IMR-90 (cell line): Measurements from ENCODE around the gene SLC16A1. TPM values are rescaled to one million over a fixed set of nuclear protein-coding genes. Genes with fewer than 3 reads are reported as not detected.

Source experiments
- ATAC-seq: fragments of 200-7000 bp; cut with Tn5 transposase; 2 replicates; pipeline ENCODE4 v1.9.1; 2020; ENCODE audit warnings: low read depth, mild to moderate bottlenecking, moderate library complexity
- BruUV-seq: library from RNA; stranded (reverse); fragments of 400-500 nt; replicated peaks from 2 replicates; lab custom pipeline; 2021; lab: Mats Ljungman, UMichigan
- CTCF ChIA-PET: fragments of 300-600 bp; formaldehyde crosslinking; extraction: SDS; loops from one replicate; lab custom pipeline; 2021; ENCODE audit warnings: antibody characterized with exemption; lab: Yijun Ruan, JAX
- POLR2A ChIA-PET: fragments of 300-600 bp; sonication (Branson Sonifier 250); formaldehyde crosslinking; loops from one replicate; lab custom pipeline; 2022; ENCODE audit warnings: antibody characterized with exemption; ENCODE audit not compliant: unreplicated experiment; lab: Charles Lee
- DNase-seq: peaks from one replicate; pipeline ENCODE4 v3.0.0; 2013
- H2AFZ ChIP-seq: replicated peaks from 2 replicates; pipeline ENCODE3; 2013; ENCODE audit warnings: low read length, mild to moderate bottlenecking; ENCODE audit not compliant: poor library complexity
- H2AK5ac ChIP-seq: 2 replicates; pipeline ENCODE4 v1.6.1; 2013; ENCODE audit warnings: low read depth, low read length, inconsistent platforms
- H2AK9ac ChIP-seq: replicated peaks from 2 replicates; pipeline ENCODE3; 2013; ENCODE audit warnings: mild to moderate bottlenecking, low read depth, low read length, moderate library complexity; ENCODE audit not compliant: poor library complexity
- H2BK120ac ChIP-seq: 2 replicates; pipeline ENCODE4 v1.6.1; 2013; ENCODE audit warnings: low read depth, low read length, inconsistent platforms
- H2BK15ac ChIP-seq: 3 replicates; pipeline ENCODE4 v1.6.1; 2013; ENCODE audit warnings: low read depth, low read length, inconsistent platforms
- H2BK20ac ChIP-seq: 2 replicates; pipeline ENCODE4 v1.6.1; 2013; ENCODE audit warnings: low read depth, mild to moderate bottlenecking, inconsistent platforms, low read length, moderate library complexity
- H2BK5ac ChIP-seq: 2 replicates; pipeline ENCODE4 v1.6.1; 2013; ENCODE audit warnings: mild to moderate bottlenecking, low read depth, low read length, inconsistent platforms; ENCODE audit not compliant: poor library complexity, severe bottlenecking
- H3K14ac ChIP-seq: replicated peaks from 2 replicates; pipeline ENCODE4 v1.6.1; 2013; ENCODE audit warnings: low read depth, low read length, inconsistent platforms
- H3K18ac ChIP-seq: 2 replicates; pipeline ENCODE4 v1.6.1; 2013; ENCODE audit warnings: low read depth, low read length, control low read depth
- H3K23ac ChIP-seq: 2 replicates; pipeline ENCODE4 v1.6.1; 2013; ENCODE audit warnings: low read depth, low read length, inconsistent platforms
- H3K27ac ChIP-seq: 2 replicates; pipeline ENCODE4 v1.5.1; 2013; ENCODE audit warnings: mild to moderate bottlenecking, control low read depth, low read length; ENCODE audit not compliant: insufficient read depth
- H3K27me3 ChIP-seq: 2 replicates; pipeline ENCODE4 v1.6.1; 2013; ENCODE audit warnings: low read length; ENCODE audit not compliant: control insufficient read depth, insufficient read depth
- H3K36me3 ChIP-seq: 2 replicates; pipeline ENCODE4 v1.6.1; 2013; ENCODE audit warnings: low read length, mixed read lengths; ENCODE audit not compliant: control insufficient read depth, insufficient read depth
- H3K4ac ChIP-seq: 2 replicates; pipeline ENCODE4 v1.6.1; 2013; ENCODE audit warnings: low read depth, low read length, inconsistent platforms
- H3K4me1 ChIP-seq: 2 replicates; pipeline ENCODE4 v1.6.1; 2013; ENCODE audit warnings: low read length, mixed read lengths; ENCODE audit not compliant: control insufficient read depth, insufficient read depth
- H3K4me2 ChIP-seq: 2 replicates; pipeline ENCODE4 v1.6.1; 2013; ENCODE audit warnings: low read depth, mild to moderate bottlenecking, control low read depth, low read length, moderate library complexity
- H3K4me3 ChIP-seq: 2 replicates; pipeline ENCODE4 v1.5.1; 2013; ENCODE audit warnings: low read depth, mild to moderate bottlenecking, control low read depth, low read length, moderate library complexity; ENCODE audit not compliant: insufficient read depth
- H3K56ac ChIP-seq: 2 replicates; pipeline ENCODE4 v1.6.1; 2013; ENCODE audit warnings: low read length, inconsistent platforms; ENCODE audit not compliant: insufficient read depth; ENCODE audit errors: extremely low read depth
- H3K79me1 ChIP-seq, 2 experiments: 2 replicates each; pipeline ENCODE4 v1.6.1; 2013; ENCODE audit warnings: low read length in 2 of 2, inconsistent platforms in 1 of 2, low read depth in 1 of 2
- H3K9ac ChIP-seq: 2 replicates; pipeline ENCODE4 v1.6.1; 2013; ENCODE audit warnings: low read depth, low read length, control low read depth
- H3K9me1 ChIP-seq: 2 replicates; pipeline ENCODE4 v1.6.1; 2013; ENCODE audit warnings: low read length, inconsistent platforms; ENCODE audit not compliant: insufficient read depth
- H3K9me3 ChIP-seq: 2 replicates; pipeline ENCODE4 v1.6.1; 2013; ENCODE audit warnings: low read length; ENCODE audit not compliant: control insufficient read depth, insufficient read depth
- H4K20me1 ChIP-seq: 2 replicates; pipeline ENCODE4 v1.6.1; 2013; ENCODE audit warnings: low read length, inconsistent platforms; ENCODE audit not compliant: insufficient read depth
- H4K5ac ChIP-seq: 2 replicates; pipeline ENCODE4 v1.6.1; 2013; ENCODE audit warnings: mild to moderate bottlenecking, low read depth, low read length, control low read depth
- H4K8ac ChIP-seq, 2 experiments: 2 replicates each; pipeline ENCODE4 v1.6.1; 2013; ENCODE audit warnings: low read depth in 2 of 2, low read length in 2 of 2, control low read depth in 1 of 2, inconsistent platforms in 1 of 2
- H4K91ac ChIP-seq: 2 replicates; pipeline ENCODE4 v1.6.1; 2013; ENCODE audit warnings: low read depth, low read length, inconsistent platforms; ENCODE audit not compliant: insufficient read depth
- FOS ChIP-seq: fragments of 150-350 bp; IDR thresholded peaks from 2 replicates; pipeline ENCODE4 v1.6.1; 2016; ENCODE audit warnings: low read depth, low read length
- MXI1 ChIP-seq: IDR thresholded peaks from 2 replicates; pipeline ENCODE4 v1.6.1; 2012; ENCODE audit warnings: low read depth, mild to moderate bottlenecking, low read length, moderate library complexity, borderline replicate concordance
- NFE2L2 ChIP-seq: fragments of 150-350 bp; IDR thresholded peaks from 2 replicates; pipeline ENCODE4 v1.6.1; 2016; ENCODE audit warnings: low read depth, mild to moderate bottlenecking, low read length
- POLR2A ChIP-seq: IDR thresholded peaks from 2 replicates; pipeline ENCODE4 v1.6.1; 2012; ENCODE audit warnings: mild to moderate bottlenecking, low read depth, low read length
- RCOR1 ChIP-seq: IDR thresholded peaks from 2 replicates; pipeline ENCODE4 v1.6.1; 2012; ENCODE audit warnings: mild to moderate bottlenecking, low read length, improper control_type of control experiment; ENCODE audit not compliant: insufficient replicate concordance
- WGBS, 2 experiments: methylation state at CpG; one replicate each; pipeline versions ENCODE4 v1.1.5 to v1.1.7; 2013; ENCODE audit warnings: missing lambda C conversion rate in 2 of 2; ENCODE audit not compliant: insufficient read length in 1 of 2; ENCODE audit errors: extremely low coverage in 2 of 2; 5-methylcytosine and 5-hydroxymethylcytosine counted together
- dilution Hi-C: fragments of 300-500 bp; cut with HindIII; formaldehyde crosslinking; loops from one replicate; pipeline ENCODE4 v1.14.3; 2018; ENCODE audit warnings: low sequenced_read_pairs; ENCODE audit not compliant: unreplicated experiment
- in situ Hi-C: fragments of 300-500 bp; cut with MboI; formaldehyde crosslinking; loops from 3 replicates; pipeline ENCODE4 v1.14.3; 2019; ENCODE audit warnings: low sequenced_read_pairs, inconsistent platforms, mixed read lengths
- intact Hi-C: fragments of 100-400 bp; cut with micrococcal nuclease; formaldehyde crosslinking; loops from 2 replicates; pipeline ENCODE4 v1.10.0; 2022
- polyA plus RNA-seq, 3 experiments: library from polyadenylated mRNA; depleted of rRNA; stranded (reverse); fragments of >200 nt; gene quantifications; 2 replicates each; pipeline ENCODE4 v1.2.3, GENCODE V29; 2012; ENCODE audit warnings: low replicate concordance in 1 of 3
- total RNA-seq: library from RNA; depleted of rRNA; stranded (reverse); fragments of >200 nt; gene quantifications from 2 replicates; pipeline ENCODE4 v1.2.3, GENCODE V29; 2012

Gene SLC16A1
- total and polyA plus RNA-seq, 2 of the 4 experiments (the other 2 are of a cell fraction): 32.9 to 156 TPM

GRCh38 chr1:112983537-112984131 lies 27.6 kb upstream of the SLC16A1 start:
- ChIA-PET POLR2A (no interaction called here), CTCF (no interaction called here)
- H2AK5ac ChIP-seq: no peak overlapping the region
- H2AK9ac ChIP-seq: no peak overlapping the region
- no peaks in the 10 kb centered on the region for H3K27me3 ChIP-seq
- H2BK20ac ChIP-seq: no peak overlapping the region
- no peak overlapping the region for H3K18ac ChIP-seq
- no peak overlapping the region for H3K14ac ChIP-seq
- ATAC-seq (no peak), DNase-seq (no peak)
- no peaks in the 10 kb centered on the region for H3K36me3 ChIP-seq
- H3K9ac ChIP-seq: no peak overlapping the region
- no peaks in the 10 kb centered on the region for H4K20me1 ChIP-seq
- dilution Hi-C loops (no loop called here), intact Hi-C loops (no loop called here), in situ Hi-C loops (no loop called here)
- H3K4me1 ChIP-seq: no peaks in the 10 kb centered on the region
- peaks cover 5 to 6% of the 10 kb centered on the region in 2 experiments; a peak in 1 of 4 replicates for H3K79me1 ChIP-seq
- no peak overlapping the region for H4K91ac ChIP-seq
- TF ChIP-seq NFE2L2 (no peak), RCOR1 (no peak), POLR2A (no peak), MXI1 (no peak), FOS (no peak)
- no peak overlapping the region for H4K8ac ChIP-seq
- no peak overlapping the region for H2BK5ac ChIP-seq
- no peak overlapping the region for H3K23ac ChIP-seq
- no peak overlapping the region for H3K4ac ChIP-seq
- no peak overlapping the region for H3K4me3 ChIP-seq
- no peak overlapping the region for H3K56ac ChIP-seq
- WGBS, 2 experiments: no CpG with 5 or more reads among the region's 6 CpGs
- H3K27ac ChIP-seq: no peak overlapping the region
- no peak overlapping the region for H2BK15ac ChIP-seq
- no peak overlapping the region for H2BK120ac ChIP-seq
- no TSS peak for BruUV-seq
- no peak overlapping the region for H4K5ac ChIP-seq
- H3K9me3 ChIP-seq: no peaks in the 10 kb centered on the region
- H3K4me2 ChIP-seq: no peak overlapping the region
- peaks cover 5% of the 10 kb centered on the region; the same call in 1 of the 2 replicates for H3K9me1 ChIP-seq
- H2AFZ ChIP-seq: no peak overlapping the region
